ENCODE data around the gene FRAS1. TPM values are rescaled to one million over a fixed set of nuclear protein-coding genes. Genes with fewer than 3 reads are reported as not detected.

Gene FRAS1
- total and polyA plus RNA-seq, 8 donors: 4.7 to 21.5 (median 14.7) TPM

DNA sequence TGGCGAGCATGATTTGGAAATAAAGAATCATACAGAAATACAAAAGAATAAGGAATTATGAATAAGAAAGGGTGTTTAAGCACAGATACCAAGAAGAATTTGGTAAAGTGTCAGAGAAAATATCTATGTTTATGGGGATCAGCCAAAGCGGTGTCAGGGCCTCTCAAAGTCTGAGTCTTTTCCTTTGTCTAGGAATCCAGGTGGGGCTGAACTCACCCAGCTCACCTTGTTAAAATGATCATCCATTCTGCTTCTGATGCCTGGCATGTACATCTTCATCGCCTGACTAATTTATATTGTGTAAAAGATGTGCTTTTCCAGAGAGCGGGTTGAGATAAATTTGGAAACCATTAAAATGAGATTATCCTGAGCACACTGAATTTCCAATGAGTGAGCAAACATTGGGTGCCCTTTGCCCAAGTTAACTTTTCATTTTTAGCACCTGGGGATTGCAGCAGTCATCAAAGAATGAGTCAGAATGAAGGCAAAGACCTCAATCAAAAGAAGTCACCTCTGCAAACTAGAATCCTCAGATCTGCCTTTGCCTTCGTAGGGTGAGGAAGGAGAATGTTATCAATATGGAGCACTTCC, 352.6 kb downstream of the FRAS1 start:
- Histone ChIP-seq H3K9me3 (no peaks in the 10 kb centered on the region), H3K27ac (no peak overlapping the region), H3K4me3 (no peak overlapping the region), H3K4me1 (no peaks in the 10 kb centered on the region), H3K36me3 (no peaks in the 10 kb centered on the region), H3K27me3 (no peaks in the 10 kb centered on the region)
- intact Hi-C loops (cut with DNase I): no loop called here
- TF ChIP-seq, protein P1, sequence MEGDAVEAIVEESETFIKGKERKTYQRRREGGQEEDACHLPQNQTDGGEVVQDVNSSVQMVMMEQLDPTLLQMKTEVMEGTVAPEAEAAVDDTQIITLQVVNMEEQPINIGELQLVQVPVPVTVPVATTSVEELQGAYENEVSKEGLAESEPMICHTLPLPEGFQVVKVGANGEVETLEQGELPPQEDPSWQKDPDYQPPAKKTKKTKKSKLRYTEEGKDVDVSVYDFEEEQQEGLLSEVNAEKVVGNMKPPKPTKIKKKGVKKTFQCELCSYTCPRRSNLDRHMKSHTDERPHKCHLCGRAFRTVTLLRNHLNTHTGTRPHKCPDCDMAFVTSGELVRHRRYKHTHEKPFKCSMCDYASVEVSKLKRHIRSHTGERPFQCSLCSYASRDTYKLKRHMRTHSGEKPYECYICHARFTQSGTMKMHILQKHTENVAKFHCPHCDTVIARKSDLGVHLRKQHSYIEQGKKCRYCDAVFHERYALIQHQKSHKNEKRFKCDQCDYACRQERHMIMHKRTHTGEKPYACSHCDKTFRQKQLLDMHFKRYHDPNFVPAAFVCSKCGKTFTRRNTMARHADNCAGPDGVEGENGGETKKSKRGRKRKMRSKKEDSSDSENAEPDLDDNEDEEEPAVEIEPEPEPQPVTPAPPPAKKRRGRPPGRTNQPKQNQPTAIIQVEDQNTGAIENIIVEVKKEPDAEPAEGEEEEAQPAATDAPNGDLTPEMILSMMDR (IDR thresholded peaks at IDR 0.05): no peak
- DNase-seq (no peak), FAIRE-seq (no peak), ATAC-seq (no peak)
- WGBS, 2 donors: 86 to 97% methylated on average over 5 of the region's 5 CpGs

- TF ChIP-seq, protein P1 (IDR thresholded peaks at IDR 0.05): no peak
- ATAC-seq: no peak
- Histone ChIP-seq H3K4me1 (no peaks in the 10 kb centered on the region), H3K9me3 (no peaks in the 10 kb centered on the region), H3K27me3 (no peaks in the 10 kb centered on the region), H3K36me3 (no peaks in the 10 kb centered on the region), H3K4me3 (no peak overlapping the region), H3K27ac (no peak overlapping the region)
- no peak for FAIRE-seq
- no peak for DNase-seq
- intact Hi-C loops (cut with DNase I): no loop called here
Observed at GRCh38 chr4:78410225-78410624, 353.1 kb downstream of the FRAS1 start.

DNA sequence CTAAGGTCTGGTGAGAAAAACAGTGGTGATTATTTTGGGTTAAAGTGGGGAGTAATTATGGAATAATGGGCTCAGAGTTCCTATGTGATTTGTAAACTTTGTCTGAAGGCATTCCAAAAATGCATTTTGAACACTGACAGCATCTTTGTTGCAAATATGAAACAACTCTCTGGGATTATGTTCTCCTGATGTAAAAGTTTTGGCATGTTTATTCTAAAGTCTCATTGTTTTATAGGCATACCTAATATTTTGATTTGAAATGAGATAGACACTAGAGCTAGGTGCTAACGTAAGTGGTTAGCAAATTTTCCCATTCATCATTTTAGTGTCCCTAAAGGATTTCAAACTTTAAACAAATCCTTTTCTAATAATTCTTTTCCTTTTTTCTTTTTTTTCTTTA, 353.6 kb downstream of the FRAS1 start:
- TF ChIP-seq, protein P1 (IDR thresholded peaks at IDR 0.05): no peak
- DNase-seq: no peak
- 83 to 85% methylated on average over 1 of the region's 1 CpG for WGBS, 2 donors
- Histone ChIP-seq H3K36me3 (no peaks in the 10 kb centered on the region), H3K9me3 (no peaks in the 10 kb centered on the region), H3K4me3 (no peak overlapping the region), H3K27ac (no peak overlapping the region), H3K4me1 (no peaks in the 10 kb centered on the region), H3K27me3 (no peaks in the 10 kb centered on the region)
- intact Hi-C loops (cut with DNase I): no loop called here
- no peak for FAIRE-seq
- ATAC-seq: no peak

DNA sequence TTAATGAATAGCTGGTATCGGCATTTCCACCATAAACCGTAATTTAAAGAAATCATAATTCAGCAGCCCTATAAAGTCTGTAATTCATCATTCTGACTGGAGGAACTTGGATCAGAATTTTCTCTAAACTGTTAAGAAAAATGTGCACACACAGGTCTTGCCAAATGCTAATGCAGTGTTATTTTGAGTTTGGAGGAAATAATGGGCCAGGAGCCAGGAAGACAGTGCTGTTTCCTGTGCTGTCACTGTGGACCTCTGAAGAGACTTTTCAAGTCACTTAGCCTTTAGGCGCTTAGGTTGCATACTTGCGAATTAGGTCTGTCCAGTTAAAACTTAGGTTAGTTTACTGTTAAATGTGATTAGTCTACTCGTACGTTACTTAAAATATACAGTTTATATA, 357.0 kb downstream of the FRAS1 start:
- FAIRE-seq: no peak
- no peak for DNase-seq
- intact Hi-C loops (cut with DNase I): no loop called here
- Histone ChIP-seq H3K4me3 (no peak overlapping the region), H3K4me1 (no peaks in the 10 kb centered on the region), H3K9me3 (no peaks in the 10 kb centered on the region), H3K27ac (no peak overlapping the region), H3K36me3 (no peaks in the 10 kb centered on the region), H3K27me3 (no peaks in the 10 kb centered on the region)
- TF ChIP-seq, protein P1 (IDR thresholded peaks at IDR 0.05): no peak
- ATAC-seq: no peak
- WGBS, 2 donors: 82 to 87% methylated on average over 6 of the region's 6 CpGs

DNA sequence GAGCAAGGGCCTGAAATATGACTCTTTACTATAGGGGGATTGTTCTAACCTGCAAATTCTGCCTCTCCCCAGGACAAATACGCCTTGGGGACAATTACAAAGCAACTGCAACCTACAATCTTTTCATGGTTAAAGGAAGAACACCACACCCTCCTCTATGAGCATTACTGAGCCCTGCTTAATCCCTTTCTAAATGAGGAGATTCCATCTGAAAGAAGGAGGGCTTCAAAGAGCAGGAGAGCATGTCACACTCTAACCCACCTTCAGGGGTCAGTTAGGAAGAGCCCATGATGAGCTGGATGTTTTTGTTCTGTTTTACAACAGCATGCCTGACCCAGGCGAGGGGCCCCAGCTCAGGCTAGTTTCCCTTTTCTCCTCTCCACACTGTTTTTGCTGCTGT, 360.5 kb downstream of the FRAS1 start:
- intact Hi-C loops (cut with DNase I): no loop called here
- FAIRE-seq (no peak), DNase-seq (no peak), ATAC-seq (no peak)
- no peaks in the 10 kb centered on the region for H3K27me3 ChIP-seq
- no peaks in the 10 kb centered on the region for H3K4me1 ChIP-seq
- WGBS, 2 donors: 77 to 89% methylated on average over 2 of the region's 2 CpGs
- no peaks in the 10 kb centered on the region for H3K36me3 ChIP-seq
- H3K4me3 ChIP-seq: no peak overlapping the region
- no peaks in the 10 kb centered on the region for H3K9me3 ChIP-seq
- TF ChIP-seq, protein P1 (IDR thresholded peaks at IDR 0.05): no peak
- no peak overlapping the region for H3K27ac ChIP-seq

All from pancreas (tissue), 10 donors.